Prostate gland (tissue), 2 donors: Measurements from ENCODE around the gene HPS3. TPM values are rescaled to one million over a fixed set of nuclear protein-coding genes. Genes with fewer than 3 reads are reported as not detected.
"Not testable (repeated sequence)": the region's sequence is repeated elsewhere in the genome, so short reads cannot be mapped to it uniquely, and the experiment has no call there.

Source experiments
- DNase-seq: peaks from one replicate; pipeline ENCODE4 v3.0.0-alpha.2; 2019; ENCODE audit warnings: low spot score
- H3K27ac ChIP-seq, 2 donors: fragments of 200-600 bp; sonication (generic); 2 replicates each; pipeline ENCODE4 v1.5.1; 2017 to 2019
- H3K27me3 ChIP-seq: fragments of 200-600 bp; sonication (generic); replicated peaks from 2 replicates; pipeline ENCODE4 v1.5.1; 2019; ENCODE audit not compliant: insufficient read depth
- H3K36me3 ChIP-seq, 2 donors: fragments of 200-600 bp; sonication (generic); 1 replicate in 1 of 2; 2 replicates in 1 of 2; pipeline versions ENCODE4 v1.5.1 to v1.8.1; 2017 to 2019
- H3K4me1 ChIP-seq: fragments of 200-600 bp; sonication (generic); replicated peaks from 2 replicates; pipeline ENCODE4 v1.5.1; 2019
- H3K4me3 ChIP-seq, 2 donors: fragments of 200-600 bp; sonication (generic); 2 replicates each; pipeline ENCODE4 v1.5.1; 2017 to 2019
- H3K9me3 ChIP-seq: fragments of 200-600 bp; sonication (generic); 2 replicates; pipeline ENCODE4 v1.5.1; 2017
- POLR2A ChIP-seq: fragments of 450-650 bp; IDR thresholded peaks from one replicate; pipeline ENCODE4 v1.6.1; 2016; ENCODE audit warnings: antibody characterized with exemption, mild to moderate bottlenecking
- POLR2AphosphoS5 ChIP-seq: sonication (generic); formaldehyde crosslinking; IDR thresholded peaks from one replicate; pipeline ENCODE4 v1.6.1; 2017; ENCODE audit warnings: antibody characterized with exemption
- WGBS: methylation state at CpG from one replicate; pipeline ENCODE4 v1.1.5; 2018; 5-methylcytosine and 5-hydroxymethylcytosine counted together
- intact Hi-C: fragments of 100-400 bp; cut with DNase I; formaldehyde crosslinking; loops from one replicate; pipeline ENCODE4 v1.14.2; 2022
- total RNA-seq, 2 donors: library from RNA; depleted of rRNA; stranded (reverse); fragments of >200 nt; gene quantifications; one replicate each; pipeline ENCODE4 v1.1.0, GENCODE V29; 2016
- TF ChIP-seq, protein P1 (sequence below), 4 experiments: fragments of 200-600 bp in 2 of 4; fragments of 450-650 bp in 2 of 4; sonication (generic) in 2 of 4; IDR thresholded peaks; 1 replicate in 3 of 4; 2 replicates in 1 of 4; pipeline ENCODE4 v1.5.1; 2016 to 2019; ENCODE audit warnings: antibody characterized with exemption in 4 of 4, mild to moderate bottlenecking in 2 of 4, moderate library complexity in 2 of 4

The HPS3 gene
- total RNA-seq, 2 donors from 2014 or later = 17.6 to 25.2 TPM

- DNase-seq = no peak
- Histone ChIP-seq H3K4me1 (no peaks in the 10 kb centered on the region), H3K27me3 (no peaks in the 10 kb centered on the region), H3K27ac (no peak overlapping the region), H3K36me3 (no peaks in the 10 kb centered on the region), H3K9me3 (no peaks in the 10 kb centered on the region), H3K4me3 (no peak overlapping the region)
- intact Hi-C loops = loop anchor here (5.0 to 10.0 kb wide), 2 partner anchors 43 to 75 kb away; no protein-coding TSS in a partner anchor
- 70% methylated on average over 3 of the region's 3 CpGs for WGBS
- TF ChIP-seq POLR2A (no peak), POLR2AphosphoS5 (no peak)
- TF ChIP-seq, protein P1, sequence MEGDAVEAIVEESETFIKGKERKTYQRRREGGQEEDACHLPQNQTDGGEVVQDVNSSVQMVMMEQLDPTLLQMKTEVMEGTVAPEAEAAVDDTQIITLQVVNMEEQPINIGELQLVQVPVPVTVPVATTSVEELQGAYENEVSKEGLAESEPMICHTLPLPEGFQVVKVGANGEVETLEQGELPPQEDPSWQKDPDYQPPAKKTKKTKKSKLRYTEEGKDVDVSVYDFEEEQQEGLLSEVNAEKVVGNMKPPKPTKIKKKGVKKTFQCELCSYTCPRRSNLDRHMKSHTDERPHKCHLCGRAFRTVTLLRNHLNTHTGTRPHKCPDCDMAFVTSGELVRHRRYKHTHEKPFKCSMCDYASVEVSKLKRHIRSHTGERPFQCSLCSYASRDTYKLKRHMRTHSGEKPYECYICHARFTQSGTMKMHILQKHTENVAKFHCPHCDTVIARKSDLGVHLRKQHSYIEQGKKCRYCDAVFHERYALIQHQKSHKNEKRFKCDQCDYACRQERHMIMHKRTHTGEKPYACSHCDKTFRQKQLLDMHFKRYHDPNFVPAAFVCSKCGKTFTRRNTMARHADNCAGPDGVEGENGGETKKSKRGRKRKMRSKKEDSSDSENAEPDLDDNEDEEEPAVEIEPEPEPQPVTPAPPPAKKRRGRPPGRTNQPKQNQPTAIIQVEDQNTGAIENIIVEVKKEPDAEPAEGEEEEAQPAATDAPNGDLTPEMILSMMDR (IDR thresholded peaks at IDR 0.05) = no peak
Observed at GRCh38 chr3:149089395-149089794, 40.0 kb upstream of the HPS3 start.

DNA sequence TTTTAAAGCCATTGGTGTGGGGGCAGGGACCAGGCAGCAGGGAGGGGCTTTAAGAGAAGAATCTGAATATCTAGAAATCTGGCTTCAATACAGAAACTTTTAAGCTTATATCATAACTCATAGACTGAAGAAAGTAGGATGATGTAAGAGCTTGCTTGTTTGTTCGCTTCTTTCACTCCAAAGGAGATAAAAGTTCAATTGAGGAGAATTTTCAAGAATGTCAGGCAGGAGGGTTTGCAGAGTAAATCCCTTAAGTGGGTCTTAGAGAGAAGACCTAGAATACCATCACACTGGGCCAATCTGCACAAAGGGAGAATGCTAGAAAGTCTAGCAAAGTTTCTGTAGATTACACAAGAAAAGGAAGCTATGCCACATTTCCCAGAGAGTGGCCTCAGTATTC, 39.0 kb upstream of the HPS3 start:
- Histone ChIP-seq H3K4me3 (no peak overlapping the region), H3K4me1 (no peaks in the 10 kb centered on the region), H3K27ac (no peak overlapping the region), H3K27me3 (no peaks in the 10 kb centered on the region), H3K9me3 (no peaks in the 10 kb centered on the region), H3K36me3 (no peaks in the 10 kb centered on the region)
- TF ChIP-seq, protein P1 (IDR thresholded peaks at IDR 0.05) = no peak
- no peak for TF ChIP-seq POLR2AphosphoS5
- TF ChIP-seq POLR2A = no peak
- 97% methylated on average over 1 of the region's 1 CpG for WGBS
- DNase-seq = no peak
- intact Hi-C loops = no loop called here

DNA sequence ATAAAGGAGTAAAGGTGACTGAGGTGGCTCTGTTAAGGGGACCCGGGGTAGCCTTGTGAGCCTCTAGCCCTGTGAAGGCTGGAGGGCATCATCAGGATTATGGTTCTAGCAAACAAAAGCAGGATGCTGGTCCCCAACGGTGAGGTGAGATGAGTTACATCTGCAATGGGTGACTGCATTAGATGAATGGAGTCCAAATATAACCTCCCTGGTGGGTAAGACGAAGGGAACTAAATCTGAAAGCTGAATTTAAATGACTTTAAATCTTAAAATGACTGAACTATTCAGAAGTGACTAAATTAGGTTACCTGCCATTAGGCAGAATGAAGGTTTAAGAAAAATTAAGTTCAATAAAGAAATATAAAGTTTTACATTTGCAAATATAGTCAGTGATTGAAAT, 38.5 kb upstream of the HPS3 start:
- H3K36me3 ChIP-seq = no peaks in the 10 kb centered on the region
- H3K4me1 ChIP-seq = no peaks in the 10 kb centered on the region
- no peak for TF ChIP-seq POLR2A
- TF ChIP-seq POLR2AphosphoS5 = no peak
- TF ChIP-seq, protein P1 (IDR thresholded peaks at IDR 0.05) = no peak
- DNase-seq = no peak
- intact Hi-C loops = no loop called here
- H3K27ac ChIP-seq = no peak overlapping the region
- no peak overlapping the region for H3K4me3 ChIP-seq
- H3K9me3 ChIP-seq = no peaks in the 10 kb centered on the region
- WGBS = 74% methylated on average over 3 of the region's 3 CpGs
- H3K27me3 ChIP-seq = no peaks in the 10 kb centered on the region

GRCh38 chr3:149091983-149092382, 37.5 kb upstream of the HPS3 start:
- Histone ChIP-seq H3K36me3 (no peaks in the 10 kb centered on the region), H3K27me3 (no peaks in the 10 kb centered on the region), H3K4me3 (no peak overlapping the region), H3K9me3 (no peaks in the 10 kb centered on the region), H3K4me1 (no peaks in the 10 kb centered on the region), H3K27ac (no peak overlapping the region)
- 96% methylated on average over 4 of the region's 4 CpGs for WGBS
- intact Hi-C loops = no loop called here
- TF ChIP-seq, protein P1 (IDR thresholded peaks at IDR 0.05) = no peak
- TF ChIP-seq POLR2A (no peak), POLR2AphosphoS5 (no peak)
- DNase-seq = no peak

DNA sequence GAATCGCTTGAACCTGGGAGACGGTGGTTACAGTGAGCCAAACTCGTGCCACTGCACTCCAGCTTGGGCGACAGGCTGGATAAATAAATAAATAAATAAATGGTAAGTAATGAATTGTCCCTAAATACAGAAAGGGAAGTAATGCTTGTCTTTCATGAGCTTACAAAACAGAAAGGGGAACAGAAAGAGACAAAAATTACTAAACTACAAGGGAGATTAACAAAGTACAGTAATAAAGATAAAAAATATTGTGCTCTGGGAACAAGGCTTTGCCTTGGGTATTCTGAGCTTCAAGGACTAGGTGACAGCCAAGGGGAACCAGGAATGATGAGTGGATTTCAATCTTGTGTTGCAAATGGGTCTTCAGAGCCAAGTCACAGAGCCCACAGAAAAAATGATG, 34.0 kb upstream of the HPS3 start:
- Histone ChIP-seq H3K4me1 (no peaks in the 10 kb centered on the region), H3K9me3 (no peaks in the 10 kb centered on the region), H3K27ac (no peak overlapping the region), H3K36me3 (no peaks in the 10 kb centered on the region), H3K4me3 (no peak overlapping the region), H3K27me3 (no peaks in the 10 kb centered on the region)
- TF ChIP-seq POLR2A = no peak
- TF ChIP-seq, protein P1 (IDR thresholded peaks at IDR 0.05) = no peak
- TF ChIP-seq POLR2AphosphoS5 = no peak
- WGBS = 89% methylated on average over 4 of the region's 4 CpGs
- intact Hi-C loops = no loop called here
- DNase-seq = no peak

GRCh38 chr3:149097987-149098386, 31.5 kb upstream of the HPS3 start:
- H3K36me3 ChIP-seq, DNase-seq, intact Hi-C loops, H3K4me3 ChIP-seq, H3K4me1 ChIP-seq, H3K9me3 ChIP-seq, H3K27ac ChIP-seq, H3K27me3 ChIP-seq: not testable (repeated sequence)
- 98% methylated on average over 4 of the region's 19 CpGs for WGBS
